ENCODE results near the gene NRXN3. TPM values are rescaled to one million over a fixed set of nuclear protein-coding genes. Genes with fewer than 3 reads are reported as not detected.

Gene NRXN3
- total and polyA plus RNA-seq, 2 donors (not counting 1 experiment from before 2014, with no cell fraction given), result 0.83 to 34.6 TPM

- H3K79me2 ChIP-seq (ENCODE audit: control insufficient read depth, insufficient read depth, low read length), result no peaks in the 10 kb centered on the region
- no peak for DNase-seq (ENCODE audit: low read depth in 2 of 2)
- no peaks in the 10 kb centered on the region for H3K27me3 ChIP-seq (ENCODE audit: control insufficient read depth, insufficient read depth, low read length)
- no peaks in the 10 kb centered on the region for H3K9me3 ChIP-seq (ENCODE audit: control insufficient read depth, insufficient read depth, low read depth, low read length)
- no peak overlapping the region for H3K9ac ChIP-seq (ENCODE audit: insufficient read depth, low read length)
- H4K20me1 ChIP-seq (ENCODE audit: control insufficient read depth, extremely low read depth, insufficient read depth, low read length), result no peaks in the 10 kb centered on the region
- no peak overlapping the region for H3K27ac ChIP-seq (ENCODE audit: insufficient read depth, low read length)
- H3K4me1 ChIP-seq (ENCODE audit: control insufficient read depth, extremely low read depth, insufficient read depth, low read length), result no peaks in the 10 kb centered on the region
- no peak for TF ChIP-seq EZH2 (IDR thresholded peaks at IDR 0.05; ENCODE audit: low read length, missing control alignments)
- TF ChIP-seq, protein P1, sequence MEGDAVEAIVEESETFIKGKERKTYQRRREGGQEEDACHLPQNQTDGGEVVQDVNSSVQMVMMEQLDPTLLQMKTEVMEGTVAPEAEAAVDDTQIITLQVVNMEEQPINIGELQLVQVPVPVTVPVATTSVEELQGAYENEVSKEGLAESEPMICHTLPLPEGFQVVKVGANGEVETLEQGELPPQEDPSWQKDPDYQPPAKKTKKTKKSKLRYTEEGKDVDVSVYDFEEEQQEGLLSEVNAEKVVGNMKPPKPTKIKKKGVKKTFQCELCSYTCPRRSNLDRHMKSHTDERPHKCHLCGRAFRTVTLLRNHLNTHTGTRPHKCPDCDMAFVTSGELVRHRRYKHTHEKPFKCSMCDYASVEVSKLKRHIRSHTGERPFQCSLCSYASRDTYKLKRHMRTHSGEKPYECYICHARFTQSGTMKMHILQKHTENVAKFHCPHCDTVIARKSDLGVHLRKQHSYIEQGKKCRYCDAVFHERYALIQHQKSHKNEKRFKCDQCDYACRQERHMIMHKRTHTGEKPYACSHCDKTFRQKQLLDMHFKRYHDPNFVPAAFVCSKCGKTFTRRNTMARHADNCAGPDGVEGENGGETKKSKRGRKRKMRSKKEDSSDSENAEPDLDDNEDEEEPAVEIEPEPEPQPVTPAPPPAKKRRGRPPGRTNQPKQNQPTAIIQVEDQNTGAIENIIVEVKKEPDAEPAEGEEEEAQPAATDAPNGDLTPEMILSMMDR (conservative IDR thresholded peaks at IDR 0.05 in 1 of 2, IDR thresholded peaks at IDR 0.05 in 1 of 2; ENCODE audit: low read depth in 1 of 2, low read length in 2 of 2), result no peak
- H3K36me3 ChIP-seq (ENCODE audit: control insufficient read depth, insufficient read depth, low read length), result no peaks in the 10 kb centered on the region
- no peak overlapping the region for H3K4me2 ChIP-seq (ENCODE audit: extremely low read depth, insufficient read depth, low read length)
- no peak overlapping the region for H3K4me3 ChIP-seq (replicated peaks in 1 of 4; ENCODE audit: control extremely low read depth in 1 of 4, insufficient read depth in 1 of 4, low read depth in 3 of 4, low read length in 4 of 4)
- H2AFZ ChIP-seq (ENCODE audit: low read length), result no peak overlapping the region
Measured at GRCh38 chr14:79379266-79379665, 1209.1 kb downstream of the NRXN3 start.

DNA sequence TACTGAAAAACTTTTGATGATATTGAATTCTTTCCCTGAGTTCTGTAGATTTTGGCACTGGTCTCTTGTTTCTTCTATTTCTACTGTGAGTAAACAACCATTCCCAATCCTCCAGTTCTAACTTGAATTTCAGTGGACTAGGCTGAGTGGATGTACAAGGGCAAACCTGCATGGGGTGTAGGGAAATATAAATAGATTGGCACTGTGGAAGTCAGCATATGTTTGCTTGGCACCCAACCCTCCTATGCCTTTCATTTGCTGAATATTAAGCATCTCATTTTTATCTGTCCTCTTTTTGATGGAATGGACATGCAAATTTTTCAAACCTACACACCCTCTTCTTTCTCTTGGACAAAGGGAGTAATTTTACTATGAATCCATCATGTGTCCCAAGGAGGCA lies 1212.9 kb downstream of the NRXN3 start:
- Histone ChIP-seq H3K4me3 (replicated peaks in 1 of 4; ENCODE audit: control extremely low read depth in 1 of 4, insufficient read depth in 1 of 4, low read depth in 3 of 4, low read length in 4 of 4) (no peak overlapping the region), H3K9me3 (ENCODE audit: control insufficient read depth, insufficient read depth, low read depth, low read length) (no peaks in the 10 kb centered on the region), H3K4me1 (ENCODE audit: control insufficient read depth, extremely low read depth, insufficient read depth, low read length) (no peaks in the 10 kb centered on the region), H3K27ac (ENCODE audit: insufficient read depth, low read length) (no peak overlapping the region), H4K20me1 (ENCODE audit: control insufficient read depth, extremely low read depth, insufficient read depth, low read length) (no peaks in the 10 kb centered on the region), H2AFZ (ENCODE audit: low read length) (no peak overlapping the region), H3K4me2 (ENCODE audit: extremely low read depth, insufficient read depth, low read length) (no peak overlapping the region), H3K9ac (ENCODE audit: insufficient read depth, low read length) (no peak overlapping the region), H3K79me2 (ENCODE audit: control insufficient read depth, insufficient read depth, low read length) (no peaks in the 10 kb centered on the region), H3K36me3 (ENCODE audit: control insufficient read depth, insufficient read depth, low read length) (no peaks in the 10 kb centered on the region), H3K27me3 (ENCODE audit: control insufficient read depth, insufficient read depth, low read length) (no peaks in the 10 kb centered on the region)
- DNase-seq (ENCODE audit: low read depth in 2 of 2), result no peak
- TF ChIP-seq EZH2 (IDR thresholded peaks at IDR 0.05; ENCODE audit: low read length, missing control alignments), result no peak
- TF ChIP-seq, protein P1 (conservative IDR thresholded peaks at IDR 0.05 in 1 of 2, IDR thresholded peaks at IDR 0.05 in 1 of 2; ENCODE audit: low read depth in 1 of 2, low read length in 2 of 2), result no peak

GRCh38 chr14:79383475-79383874 lies 1213.3 kb downstream of the NRXN3 start:
- no peak overlapping the region for H3K4me2 ChIP-seq (ENCODE audit: extremely low read depth, insufficient read depth, low read length)
- no peaks in the 10 kb centered on the region for H3K4me1 ChIP-seq (ENCODE audit: control insufficient read depth, extremely low read depth, insufficient read depth, low read length)
- TF ChIP-seq, protein P1 (conservative IDR thresholded peaks at IDR 0.05 in 1 of 2, IDR thresholded peaks at IDR 0.05 in 1 of 2; ENCODE audit: low read depth in 1 of 2, low read length in 2 of 2), result no peak
- TF ChIP-seq EZH2 (IDR thresholded peaks at IDR 0.05; ENCODE audit: low read length, missing control alignments), result no peak
- no peaks in the 10 kb centered on the region for H3K27me3 ChIP-seq (ENCODE audit: control insufficient read depth, insufficient read depth, low read length)
- no peaks in the 10 kb centered on the region for H3K9me3 ChIP-seq (ENCODE audit: control insufficient read depth, insufficient read depth, low read depth, low read length)
- H3K4me3 ChIP-seq (replicated peaks in 1 of 4; ENCODE audit: control extremely low read depth in 1 of 4, insufficient read depth in 1 of 4, low read depth in 3 of 4, low read length in 4 of 4), result no peak overlapping the region
- H3K79me2 ChIP-seq (ENCODE audit: control insufficient read depth, insufficient read depth, low read length), result no peaks in the 10 kb centered on the region
- no peak overlapping the region for H2AFZ ChIP-seq (ENCODE audit: low read length)
- H3K9ac ChIP-seq (ENCODE audit: insufficient read depth, low read length), result no peak overlapping the region
- H3K27ac ChIP-seq (ENCODE audit: insufficient read depth, low read length), result no peak overlapping the region
- H3K36me3 ChIP-seq (ENCODE audit: control insufficient read depth, insufficient read depth, low read length), result no peaks in the 10 kb centered on the region
- no peaks in the 10 kb centered on the region for H4K20me1 ChIP-seq (ENCODE audit: control insufficient read depth, extremely low read depth, insufficient read depth, low read length)
- DNase-seq (ENCODE audit: low read depth in 2 of 2), result no peak

All from fibroblast of lung (primary cell).